Esophagus squamous epithelium (tissue), 4 donors: ENCODE data around the gene PTPN13.

Experiments used
- CTCF ChIP-seq, 6 experiments: fragments of 450-650 bp in 4 of 6; fragments of 200-600 bp in 2 of 6; sonication (generic) in 2 of 6; IDR thresholded peaks; one replicate each; pipeline ENCODE4 v1.5.1; 2016 to 2019; ENCODE audit warnings: antibody characterized with exemption in 6 of 6, mild to moderate bottlenecking in 4 of 6, moderate library complexity in 4 of 6
- POLR2A ChIP-seq, 4 donors: fragments of 450-650 bp; IDR thresholded peaks; one replicate each; pipeline ENCODE4 v1.6.1; 2017; ENCODE audit warnings: antibody characterized with exemption in 4 of 4, mild to moderate bottlenecking in 4 of 4, moderate library complexity in 3 of 4

- TF ChIP-seq CTCF (IDR thresholded peaks at IDR 0.05) = no peak
- TF ChIP-seq POLR2A (IDR thresholded peaks at IDR 0.05) = no peak
These were observed 20.8 kb downstream of the PTPN13 start for GRCh38 chr4:86614865-86615264.
